ENCODE measurements around the gene CEP152. TPM values are rescaled to one million over a fixed set of nuclear protein-coding genes. Genes with fewer than 3 reads are reported as not detected.
"Not testable (repeated sequence)": the region's sequence is repeated elsewhere in the genome, so short reads cannot be mapped to it uniquely, and the experiment has no call there.

CEP152 gene
- polyA plus RNA-seq, 1 donor from 2014 or later, result 1.3 TPM

- no peaks in the 10 kb centered on the region for H3F3A ChIP-seq (ENCODE audit: insufficient read depth, low read length, poor library complexity, severe bottlenecking)
- H3K4me3 ChIP-seq (ENCODE audit: low read length), result no peak overlapping the region
- no peaks in the 10 kb centered on the region for H4K20me1 ChIP-seq (ENCODE audit: insufficient read depth)
- no peak for TF ChIP-seq REST (IDR thresholded peaks at IDR 0.05; ENCODE audit: borderline replicate concordance)
- TF ChIP-seq TAF1 (IDR thresholded peaks at IDR 0.05; ENCODE audit: low read depth), result no peak
- no peak for TF ChIP-seq MXI1 (conservative IDR thresholded peaks at IDR 0.05; ENCODE audit: poor library complexity, severe bottlenecking)
- TF ChIP-seq POLR2AphosphoS5 (IDR thresholded peaks at IDR 0.05), result no peak
- no peak for TF ChIP-seq CTCF (IDR thresholded peaks at IDR 0.05; ENCODE audit: poor library complexity, severe bottlenecking)
- no peak for TF ChIP-seq RAD21 (conservative IDR thresholded peaks at IDR 0.05)
- TF ChIP-seq EZH2 (IDR thresholded peaks at IDR 0.05; ENCODE audit: borderline replicate concordance, insufficient read depth, low read length, poor library complexity, severe bottlenecking), result no peak
- no peak for TF ChIP-seq EP300 (conservative IDR thresholded peaks at IDR 0.05; ENCODE audit: poor library complexity, severe bottlenecking)
- no peak for TF ChIP-seq SMC3 (conservative IDR thresholded peaks at IDR 0.05; ENCODE audit: poor library complexity)
- H3K27ac ChIP-seq (ENCODE audit: low read length), result no peak overlapping the region
- H3K27me3 ChIP-seq (ENCODE audit: insufficient read depth, low read depth, low read length), result no peaks in the 10 kb centered on the region
- H3K9ac ChIP-seq (ENCODE audit: low read length), result no peak overlapping the region
- no peaks in the 10 kb centered on the region for H3K9me3 ChIP-seq (ENCODE audit: low read length)
- no peaks in the 10 kb centered on the region for H3K79me2 ChIP-seq (replicated peaks; ENCODE audit: insufficient read depth, low read length)
- H3K36me3 ChIP-seq (ENCODE audit: insufficient read depth, low read length), result no peaks in the 10 kb centered on the region
- no peaks in the 10 kb centered on the region for H3K9me2 ChIP-seq (ENCODE audit: insufficient read depth, low read length)
- H2AFZ ChIP-seq (ENCODE audit: low read depth, low read length), result no peak overlapping the region
- H3K4me2 ChIP-seq (ENCODE audit: low read length), result no peak overlapping the region
Observed at GRCh38 chr15:48794697-48795134, 16.2 kb downstream of the CEP152 start.

- no peaks in the 10 kb centered on the region for H3K27me3 ChIP-seq (ENCODE audit: insufficient read depth, low read depth, low read length)
- H3K4me2 ChIP-seq (ENCODE audit: low read length), result no peak overlapping the region
- no peak overlapping the region for H3K9ac ChIP-seq (ENCODE audit: low read length)
- no peak for TF ChIP-seq POLR2AphosphoS5 (IDR thresholded peaks at IDR 0.05)
- TF ChIP-seq TAF1 (IDR thresholded peaks at IDR 0.05; ENCODE audit: low read depth), result no peak
- TF ChIP-seq EP300 (conservative IDR thresholded peaks at IDR 0.05; ENCODE audit: poor library complexity, severe bottlenecking), result no peak
- no peak for TF ChIP-seq SMC3 (conservative IDR thresholded peaks at IDR 0.05; ENCODE audit: poor library complexity)
- TF ChIP-seq MXI1 (conservative IDR thresholded peaks at IDR 0.05; ENCODE audit: poor library complexity, severe bottlenecking), result no peak
- no peak for TF ChIP-seq REST (IDR thresholded peaks at IDR 0.05; ENCODE audit: borderline replicate concordance)
- TF ChIP-seq CTCF (IDR thresholded peaks at IDR 0.05; ENCODE audit: poor library complexity, severe bottlenecking), result no peak
- TF ChIP-seq RAD21 (conservative IDR thresholded peaks at IDR 0.05), result no peak
- no peak for TF ChIP-seq EZH2 (IDR thresholded peaks at IDR 0.05; ENCODE audit: borderline replicate concordance, insufficient read depth, low read length, poor library complexity, severe bottlenecking)
- no peak overlapping the region for H3K27ac ChIP-seq (ENCODE audit: low read length)
- no peaks in the 10 kb centered on the region for H3K36me3 ChIP-seq (ENCODE audit: insufficient read depth, low read length)
- H3K9me3 ChIP-seq (ENCODE audit: low read length), result no peaks in the 10 kb centered on the region
- no peak overlapping the region for H2AFZ ChIP-seq (ENCODE audit: low read depth, low read length)
- H3K79me2 ChIP-seq (replicated peaks; ENCODE audit: insufficient read depth, low read length), result no peaks in the 10 kb centered on the region
- no peaks in the 10 kb centered on the region for H3K9me2 ChIP-seq (ENCODE audit: insufficient read depth, low read length)
- no peak overlapping the region for H3K4me3 ChIP-seq (ENCODE audit: low read length)
- H4K20me1 ChIP-seq (ENCODE audit: insufficient read depth), result no peaks in the 10 kb centered on the region
- H3F3A ChIP-seq (ENCODE audit: insufficient read depth, low read length, poor library complexity, severe bottlenecking), result no peaks in the 10 kb centered on the region
Observed at GRCh38 chr15:48792408-48792807, 18.5 kb downstream of the CEP152 start.

- not testable (repeated sequence) for H3K27ac ChIP-seq (ENCODE audit: low read length); H3K9me2 ChIP-seq (ENCODE audit: insufficient read depth, low read length); H3K4me3 ChIP-seq (ENCODE audit: low read length); H3K36me3 ChIP-seq (ENCODE audit: insufficient read depth, low read length); H3F3A ChIP-seq (ENCODE audit: insufficient read depth, low read length, poor library complexity, severe bottlenecking); H4K20me1 ChIP-seq (ENCODE audit: insufficient read depth); H3K27me3 ChIP-seq (ENCODE audit: insufficient read depth, low read depth, low read length); H3K4me2 ChIP-seq (ENCODE audit: low read length); H3K79me2 ChIP-seq (replicated peaks; ENCODE audit: insufficient read depth, low read length); H2AFZ ChIP-seq (ENCODE audit: low read depth, low read length); H3K9me3 ChIP-seq (ENCODE audit: low read length); H3K9ac ChIP-seq (ENCODE audit: low read length)
Observed at GRCh38 chr15:48790466-48791115, 20.3 kb downstream of the CEP152 start.

All from neural cell (in vitro differentiated cells).